Skeletal muscle satellite cell (primary cell): ENCODE results near the gene EPHA7.
A peak's percentile ranks its signal among the peaks of the same experiment; 100 is the strongest.

ENCODE experiments used
- H3K27me3 ChIP-seq: 2 replicates; pipeline ENCODE4 v1.7.0; 2013; ENCODE audit warnings: low read length; ENCODE audit not compliant: control insufficient read depth, insufficient read depth
- H3K36me3 ChIP-seq: 2 replicates; pipeline ENCODE4 v1.7.0; 2013; ENCODE audit warnings: mild to moderate bottlenecking, control low read depth, low read length; ENCODE audit not compliant: insufficient read depth
- H3K4me1 ChIP-seq: 2 replicates; pipeline ENCODE4 v1.7.0; 2013; ENCODE audit warnings: low read length; ENCODE audit not compliant: control insufficient read depth, insufficient read depth
- H3K4me2 ChIP-seq: 2 replicates; pipeline ENCODE4 v1.7.0; 2013; ENCODE audit warnings: mild to moderate bottlenecking, low read length
- H3K4me3 ChIP-seq: 2 replicates; pipeline ENCODE4 v1.7.0; 2013; ENCODE audit warnings: low read length
- H3K9ac ChIP-seq: 2 replicates; pipeline ENCODE4 v1.7.0; 2013; ENCODE audit warnings: mild to moderate bottlenecking, low read depth, low read length, moderate library complexity
- H3K9me3 ChIP-seq: replicated peaks from 2 replicates; pipeline ENCODE4 v1.7.0; 2013; ENCODE audit warnings: mild to moderate bottlenecking, control low read depth, low read length

Gene EPHA7

GRCh38 chr6:93418408-93419303 is 703 bp downstream of the EPHA7 start:
- peaks cover 25% of the 10 kb centered on the region for H3K4me1 ChIP-seq
- H3K9ac ChIP-seq, result peak overlapping the region; percentile 8
- peak overlapping the region; percentile 66 for H3K4me3 ChIP-seq
- no peaks in the 10 kb centered on the region for H3K36me3 ChIP-seq
- H3K4me2 ChIP-seq, result peak overlapping the region; percentile 81
- no peaks in the 10 kb centered on the region for H3K9me3 ChIP-seq
- H3K27me3 ChIP-seq, result peaks cover 60% of the 10 kb centered on the region

DNA sequence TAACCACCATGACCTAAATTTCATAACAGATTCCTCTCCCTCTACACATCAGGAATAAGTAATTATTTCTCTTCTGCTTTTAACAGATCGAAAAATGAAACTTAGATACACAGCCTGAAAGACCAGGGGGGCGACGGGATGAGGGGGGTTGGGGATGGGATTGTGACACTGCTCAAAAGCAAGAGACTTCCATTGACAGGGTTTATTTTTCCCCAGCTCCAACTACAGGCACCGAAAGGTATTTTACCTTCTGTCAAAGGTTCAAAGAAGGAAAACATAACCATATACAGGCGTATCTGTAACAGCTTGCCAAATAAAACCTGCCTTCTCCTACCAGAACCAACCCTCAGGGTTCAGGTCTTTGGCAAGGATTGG is 1.3 kb downstream of the EPHA7 start:
- H3K4me3 ChIP-seq, result peak overlapping the region; percentile 66
- H3K4me1 ChIP-seq, result peaks cover 25% of the 10 kb centered on the region
- H3K9me3 ChIP-seq, result no peaks in the 10 kb centered on the region
- peaks cover 60% of the 10 kb centered on the region for H3K27me3 ChIP-seq
- H3K4me2 ChIP-seq, result peak overlapping the region; percentile 81
- H3K9ac ChIP-seq, result no peak overlapping the region
- no peaks in the 10 kb centered on the region for H3K36me3 ChIP-seq

DNA sequence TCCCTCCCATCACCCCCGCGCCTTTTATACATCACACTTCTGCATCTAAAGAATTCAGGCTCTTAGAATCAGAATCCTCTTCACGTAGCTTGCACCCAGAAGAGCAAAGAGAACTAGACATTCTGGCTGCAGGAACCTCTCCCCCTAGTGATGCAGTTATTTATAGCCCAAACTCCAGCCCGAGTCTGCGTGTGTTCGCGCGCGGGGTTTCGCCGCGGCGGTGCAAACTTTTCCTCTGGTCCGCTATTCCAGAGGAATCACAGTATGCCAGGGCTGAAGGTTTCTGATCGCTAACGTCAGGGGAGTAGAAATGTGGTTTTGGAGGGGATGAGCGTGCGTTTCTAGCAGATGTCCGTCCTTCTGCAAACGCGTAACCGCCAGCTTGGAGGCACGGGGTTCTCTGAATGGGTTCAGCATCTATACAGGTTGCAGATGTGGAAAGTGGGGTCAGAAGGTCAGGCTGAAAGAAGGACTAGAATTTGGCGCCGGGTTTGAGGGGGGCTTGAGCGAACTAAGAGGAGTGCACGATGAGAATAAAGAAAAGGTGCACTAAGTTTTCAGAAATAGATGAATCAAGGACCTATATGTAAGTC is 1.8 kb downstream of the EPHA7 start:
- H3K27me3 ChIP-seq, result peaks cover 56% of the 10 kb centered on the region

DNA sequence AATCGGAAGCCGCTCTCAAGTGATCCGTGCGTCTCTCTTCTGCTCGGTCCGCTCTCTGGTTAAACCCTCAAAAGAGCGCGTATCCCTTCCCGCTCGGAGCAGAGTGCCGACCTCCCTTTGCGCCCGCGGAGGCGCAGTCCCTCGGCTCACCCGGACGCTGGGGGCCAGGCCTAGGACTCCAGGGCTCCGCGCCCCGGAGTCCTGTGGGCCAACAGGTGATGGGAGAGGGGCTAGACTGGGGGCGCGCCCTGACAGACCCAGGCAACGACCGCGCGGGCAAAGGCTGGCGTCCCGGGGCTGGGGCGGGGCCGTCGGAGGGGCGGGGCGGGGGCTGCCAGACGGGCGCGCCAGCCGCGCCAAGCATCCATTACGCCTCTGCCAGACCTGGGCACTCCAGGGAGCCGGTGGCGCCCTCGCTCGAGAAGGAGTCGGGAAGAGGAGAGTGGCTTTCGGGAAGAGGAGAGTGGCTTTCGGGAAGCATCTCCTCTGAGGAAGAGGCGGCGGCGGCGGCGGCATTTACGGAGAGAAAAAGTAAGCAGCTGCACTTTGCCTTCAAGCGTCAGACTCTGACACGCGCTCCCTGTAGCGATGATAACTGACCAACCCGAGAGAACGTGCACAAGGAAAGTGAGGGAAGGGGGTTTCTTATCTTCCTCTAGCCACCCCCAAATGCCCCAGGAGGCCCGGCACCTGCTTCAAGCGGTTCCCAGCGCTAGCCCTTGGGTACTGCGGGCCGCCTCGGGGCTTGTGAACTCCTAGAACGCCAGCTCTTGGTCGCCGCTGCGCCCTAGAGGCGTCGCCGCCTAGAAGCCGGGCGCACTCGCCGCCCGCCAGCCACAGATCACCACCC is 2.6 kb downstream of the EPHA7 start:
- H3K9ac ChIP-seq, result no peak overlapping the region
- no peaks in the 10 kb centered on the region for H3K36me3 ChIP-seq
- H3K4me3 ChIP-seq, result peak overlapping the region; percentile 66
- H3K27me3 ChIP-seq, result peaks cover 49% of the 10 kb centered on the region
- peak overlapping the region; percentile 81 for H3K4me2 ChIP-seq
- peaks cover 25% of the 10 kb centered on the region for H3K4me1 ChIP-seq
- H3K9me3 ChIP-seq, result no peaks in the 10 kb centered on the region

More for the DNA sequence above, 1.8 kb downstream of the EPHA7 start:
- Histone ChIP-seq H3K36me3 (no peaks in the 10 kb centered on the region), H3K4me2 (peak overlapping the region; percentile 81), H3K4me1 (peaks cover 25% of the 10 kb centered on the region), H3K4me3 (peak overlapping the region; percentile 66), H3K9me3 (no peaks in the 10 kb centered on the region), H3K9ac (no peak overlapping the region)

- H3K4me1 ChIP-seq, result peaks cover 13% of the 10 kb centered on the region
- H3K4me3 ChIP-seq, result no peak overlapping the region
- peaks cover 23% of the 10 kb centered on the region for H3K27me3 ChIP-seq
- H3K9me3 ChIP-seq, result no peaks in the 10 kb centered on the region
- H3K4me2 ChIP-seq, result no peak overlapping the region
- no peaks in the 10 kb centered on the region for H3K36me3 ChIP-seq
- no peak overlapping the region for H3K9ac ChIP-seq
Measured at GRCh38 chr6:93413190-93413589, 6.2 kb downstream of the EPHA7 start.

- H3K4me3 ChIP-seq, result no peak overlapping the region
- H3K36me3 ChIP-seq, result no peaks in the 10 kb centered on the region
- H3K27me3 ChIP-seq, result peaks cover 16% of the 10 kb centered on the region
- H3K4me2 ChIP-seq, result no peak overlapping the region
- H3K9ac ChIP-seq, result no peak overlapping the region
- no peaks in the 10 kb centered on the region for H3K9me3 ChIP-seq
- H3K4me1 ChIP-seq, result peaks cover 6% of the 10 kb centered on the region
Measured at GRCh38 chr6:93412452-93412851, 6.9 kb downstream of the EPHA7 start.

DNA sequence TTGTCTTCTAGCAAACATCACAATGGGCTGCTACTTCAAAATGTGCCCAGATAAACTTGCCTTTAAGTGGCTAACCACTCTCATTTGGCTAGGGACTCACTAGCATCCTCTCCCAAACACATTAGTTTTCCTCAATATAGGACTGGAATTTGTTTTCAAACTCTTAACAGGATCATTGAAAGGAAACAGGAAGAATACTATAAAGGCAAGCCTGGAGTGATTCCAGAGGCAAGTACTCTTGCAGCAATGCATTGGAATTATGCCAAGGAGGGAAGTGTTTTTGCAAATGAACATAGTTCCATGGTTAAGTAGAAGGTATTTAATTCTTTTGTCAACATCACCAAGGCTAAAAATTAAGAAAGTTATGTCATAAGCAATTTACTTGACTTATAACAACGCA is 12.2 kb downstream of the EPHA7 start:
- no peaks in the 10 kb centered on the region for H3K36me3 ChIP-seq
- no peak overlapping the region for H3K4me3 ChIP-seq
- H3K4me1 ChIP-seq, result no peaks in the 10 kb centered on the region
- H3K27me3 ChIP-seq, result no peaks in the 10 kb centered on the region
- no peaks in the 10 kb centered on the region for H3K9me3 ChIP-seq
- H3K4me2 ChIP-seq, result no peak overlapping the region
- no peak overlapping the region for H3K9ac ChIP-seq

- H3K9me3 ChIP-seq, result no peaks in the 10 kb centered on the region
- H3K4me3 ChIP-seq, result no peak overlapping the region
- no peaks in the 10 kb centered on the region for H3K4me1 ChIP-seq
- no peaks in the 10 kb centered on the region for H3K36me3 ChIP-seq
- no peaks in the 10 kb centered on the region for H3K27me3 ChIP-seq
- H3K9ac ChIP-seq, result no peak overlapping the region
- H3K4me2 ChIP-seq, result no peak overlapping the region
Measured at GRCh38 chr6:93403390-93403789, 16.0 kb downstream of the EPHA7 start.

DNA sequence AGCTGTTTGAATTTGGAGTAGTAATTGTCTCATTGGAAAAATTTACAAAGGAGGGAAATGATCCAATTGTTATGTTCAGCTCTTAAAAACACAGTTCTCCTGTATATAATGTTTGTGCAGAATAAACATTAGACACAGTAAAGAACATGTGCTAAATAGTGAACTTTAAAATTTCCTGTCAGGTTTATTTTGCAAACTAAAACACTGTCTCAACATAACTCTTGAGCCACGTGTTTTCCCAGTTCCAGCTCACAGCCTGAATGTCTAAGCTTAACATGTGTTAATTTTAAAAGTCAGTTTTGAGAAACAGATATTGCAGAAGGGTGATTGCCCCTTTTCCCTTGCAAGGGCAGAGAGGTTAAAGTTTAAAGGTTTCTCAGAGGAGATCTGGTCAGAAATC is 20.6 kb downstream of the EPHA7 start:
- H3K4me2 ChIP-seq, result no peak overlapping the region
- H3K9ac ChIP-seq, result no peak overlapping the region

DNA sequence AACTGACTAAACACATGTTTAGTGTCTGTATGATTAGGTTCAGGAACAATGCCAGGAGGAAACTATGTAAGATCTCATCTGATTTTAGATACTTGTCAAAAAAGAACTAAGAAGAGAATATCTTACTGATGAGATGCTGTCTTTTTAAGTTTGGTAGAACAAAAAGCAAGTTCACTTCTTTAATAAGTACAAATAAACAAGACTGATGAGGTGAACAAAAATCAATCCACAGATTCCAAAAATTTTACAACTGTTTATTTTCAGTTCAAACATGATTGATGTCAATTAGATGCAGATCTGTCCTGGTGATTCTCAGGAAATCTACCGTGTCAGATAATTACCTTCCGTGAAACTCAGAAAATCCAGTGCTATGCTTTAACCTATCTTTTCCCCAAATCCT is 24.9 kb downstream of the EPHA7 start:
- Histone ChIP-seq H3K27me3 (no peaks in the 10 kb centered on the region), H3K4me1 (no peaks in the 10 kb centered on the region), H3K4me2 (no peak overlapping the region), H3K4me3 (no peak overlapping the region), H3K9me3 (no peaks in the 10 kb centered on the region), H3K9ac (no peak overlapping the region), H3K36me3 (no peaks in the 10 kb centered on the region)

More for the DNA sequence above, 20.6 kb downstream of the EPHA7 start:
- no peaks in the 10 kb centered on the region for H3K9me3 ChIP-seq
- no peaks in the 10 kb centered on the region for H3K27me3 ChIP-seq
- H3K4me1 ChIP-seq, result no peaks in the 10 kb centered on the region
- no peak overlapping the region for H3K4me3 ChIP-seq
- no peaks in the 10 kb centered on the region for H3K36me3 ChIP-seq

DNA sequence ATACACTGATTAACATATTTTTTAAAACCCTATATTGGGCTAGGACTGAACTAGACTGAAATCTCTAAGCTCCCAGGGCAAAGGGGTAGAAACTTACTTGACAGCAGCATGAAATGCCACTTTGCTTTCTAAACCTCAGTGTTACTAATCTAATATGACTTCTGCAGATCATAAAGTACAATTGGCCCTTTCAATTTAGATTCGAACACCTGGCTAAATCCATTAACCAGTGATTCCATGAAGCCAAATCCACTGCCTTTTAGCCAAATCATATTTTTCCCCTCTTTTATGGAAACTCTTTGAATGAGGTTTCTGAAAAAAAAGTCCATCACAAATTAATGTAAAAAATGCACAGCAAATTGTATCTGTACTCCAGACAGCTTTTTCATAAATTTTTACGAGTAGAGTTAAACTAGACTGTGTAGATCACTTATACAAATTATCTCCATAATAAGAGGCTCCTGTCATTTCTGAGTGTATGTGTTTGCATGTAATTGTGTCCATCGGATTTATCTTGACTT is 25.7 kb downstream of the EPHA7 start:
- Histone ChIP-seq H3K27me3 (no peaks in the 10 kb centered on the region), H3K9ac (no peak overlapping the region), H3K36me3 (no peaks in the 10 kb centered on the region), H3K9me3 (no peaks in the 10 kb centered on the region), H3K4me2 (no peak overlapping the region), H3K4me3 (no peak overlapping the region), H3K4me1 (no peaks in the 10 kb centered on the region)
